VCaP (cell line): ENCODE data around the gene NDUFC1.

Experiments used
- H3K27ac ChIP-seq: fragments of 450-650 bp; 2 replicates; pipeline ENCODE4 v1.5.1; 2017
- CTCF ChIP-seq: fragments of 450-650 bp; conservative IDR thresholded peaks from 2 replicates; pipeline ENCODE4 v1.5.1; 2017; ENCODE audit warnings: mild to moderate bottlenecking, moderate library complexity

Gene NDUFC1

DNA sequence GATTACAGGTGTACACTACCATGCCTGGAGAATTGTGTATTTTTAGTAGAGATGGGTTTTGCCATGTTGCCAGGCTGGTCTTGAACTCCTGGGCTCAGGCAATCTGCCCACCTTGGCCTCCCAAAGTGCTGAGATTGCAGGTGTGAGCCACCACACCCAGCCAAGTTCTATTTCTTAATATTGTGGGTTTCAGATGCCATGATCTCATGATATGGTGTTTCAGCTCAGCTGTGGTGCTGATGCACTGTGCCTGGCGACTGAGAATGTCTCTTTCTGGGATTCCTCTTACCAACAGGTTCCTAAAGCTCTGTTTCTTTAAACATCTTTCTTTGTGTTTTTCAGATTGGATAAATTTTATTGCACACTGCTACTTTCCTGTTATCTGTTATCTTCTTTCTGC, 17.3 kb upstream of the NDUFC1 start:
- TF ChIP-seq CTCF: no peak
- no peak overlapping the region for H3K27ac ChIP-seq

GRCh38 chr4:139317635-139318034, 15.4 kb upstream of the NDUFC1 start:
- no peak for TF ChIP-seq CTCF
- no peak overlapping the region for H3K27ac ChIP-seq

DNA sequence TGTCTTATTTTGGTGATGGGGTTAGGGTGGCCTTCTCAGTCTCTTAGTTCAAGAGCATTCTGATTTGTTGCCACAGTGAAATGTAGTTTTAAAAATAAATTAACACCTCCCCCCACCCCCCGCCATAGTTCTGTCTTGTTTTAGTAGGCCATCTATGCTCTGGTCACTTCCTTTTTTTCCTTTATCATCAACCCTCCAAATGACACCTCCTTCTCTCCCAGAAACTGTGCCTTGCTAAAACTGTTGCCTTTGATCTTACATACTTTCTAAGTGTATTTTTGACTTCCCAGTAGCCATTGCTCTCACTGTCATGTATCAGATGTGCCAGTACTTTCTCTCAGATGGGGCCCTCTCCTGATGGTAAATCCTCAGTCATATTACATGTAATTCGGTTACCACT, 14.5 kb upstream of the NDUFC1 start:
- peak overlapping the region; percentile 29 for H3K27ac ChIP-seq
- no peak for TF ChIP-seq CTCF

DNA sequence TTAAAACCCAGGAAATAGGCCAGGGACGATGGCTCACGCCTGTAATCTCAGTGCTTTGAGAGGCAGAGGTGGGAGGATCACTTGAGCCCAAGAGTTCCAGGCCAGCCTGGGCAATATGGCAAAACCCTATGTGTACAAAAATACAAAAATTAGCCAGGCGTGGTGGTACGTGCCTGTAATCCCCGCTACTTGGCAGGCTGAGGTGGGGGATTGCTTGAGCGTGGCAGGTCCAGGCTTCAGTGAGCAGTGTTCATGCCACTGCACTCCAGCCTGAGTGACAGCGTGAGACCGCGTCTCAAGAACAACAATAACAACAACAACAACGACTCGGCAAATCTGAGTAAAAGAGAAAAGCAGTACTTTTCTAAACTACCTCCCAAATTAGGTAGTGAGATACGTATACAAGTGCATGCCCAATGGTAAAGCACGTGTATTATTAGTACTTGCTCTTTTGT, 13.0 kb upstream of the NDUFC1 start:
- TF ChIP-seq CTCF: no peak
- peak overlapping the region; percentile 29; the same call in 1 of the 2 replicates for H3K27ac ChIP-seq

DNA sequence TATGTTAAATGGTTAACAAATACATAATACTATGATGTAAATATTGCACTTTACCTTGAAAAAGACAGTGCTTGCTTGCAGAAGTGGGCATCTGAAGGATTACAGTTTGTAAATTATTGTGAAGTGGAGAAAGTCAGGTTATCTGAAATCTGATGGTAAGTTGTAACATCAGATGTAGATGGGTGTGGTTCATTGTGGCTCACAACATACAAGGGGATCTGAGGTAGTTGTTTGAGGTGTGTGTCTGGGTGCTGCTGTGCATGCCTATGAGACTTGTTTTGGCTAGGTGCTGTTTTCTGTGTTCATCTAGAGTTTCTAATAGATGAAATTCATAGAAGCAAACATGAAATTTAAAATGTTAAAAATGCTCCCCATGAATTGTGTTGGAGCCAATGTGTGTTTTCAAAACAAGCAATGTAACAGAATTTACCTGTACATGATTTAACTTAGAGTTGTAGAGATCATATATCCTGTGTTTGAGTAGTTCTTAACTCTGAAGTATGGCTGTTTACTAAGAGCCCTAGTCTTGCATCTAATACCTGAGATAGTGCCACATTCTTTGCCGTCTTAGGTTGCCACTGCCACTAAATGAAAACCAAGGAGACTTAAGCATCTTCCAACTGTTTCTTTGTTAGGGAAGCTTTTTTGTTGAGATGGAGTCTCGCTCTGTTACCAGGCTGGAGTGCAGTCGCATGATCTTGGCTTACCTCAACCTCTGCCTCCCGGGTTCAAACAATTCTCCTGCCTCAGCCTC, 11.9 kb upstream of the NDUFC1 start:
- no peak for TF ChIP-seq CTCF
- peak overlapping the region; percentile 50 for H3K27ac ChIP-seq

DNA sequence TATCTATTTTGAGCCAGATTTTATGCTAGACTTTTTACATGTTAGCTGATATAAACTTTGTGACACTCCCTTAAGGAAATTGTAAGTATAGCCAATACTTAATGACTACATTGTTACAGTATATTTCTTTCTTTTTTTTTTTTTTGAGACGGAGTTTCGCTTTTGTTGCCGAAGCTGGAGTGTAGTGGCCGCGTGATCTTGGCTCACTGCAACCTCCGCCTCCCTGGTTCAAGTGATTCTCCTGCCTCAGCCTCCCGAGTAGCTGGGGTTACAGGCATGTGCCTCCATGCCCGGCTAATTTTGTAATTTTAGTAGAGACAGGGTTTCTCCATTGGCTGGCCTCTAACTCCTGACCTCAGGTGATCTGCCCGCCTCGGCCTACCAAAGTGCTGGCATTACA, 11.1 kb upstream of the NDUFC1 start:
- peak overlapping the region; percentile 50 for H3K27ac ChIP-seq

DNA sequence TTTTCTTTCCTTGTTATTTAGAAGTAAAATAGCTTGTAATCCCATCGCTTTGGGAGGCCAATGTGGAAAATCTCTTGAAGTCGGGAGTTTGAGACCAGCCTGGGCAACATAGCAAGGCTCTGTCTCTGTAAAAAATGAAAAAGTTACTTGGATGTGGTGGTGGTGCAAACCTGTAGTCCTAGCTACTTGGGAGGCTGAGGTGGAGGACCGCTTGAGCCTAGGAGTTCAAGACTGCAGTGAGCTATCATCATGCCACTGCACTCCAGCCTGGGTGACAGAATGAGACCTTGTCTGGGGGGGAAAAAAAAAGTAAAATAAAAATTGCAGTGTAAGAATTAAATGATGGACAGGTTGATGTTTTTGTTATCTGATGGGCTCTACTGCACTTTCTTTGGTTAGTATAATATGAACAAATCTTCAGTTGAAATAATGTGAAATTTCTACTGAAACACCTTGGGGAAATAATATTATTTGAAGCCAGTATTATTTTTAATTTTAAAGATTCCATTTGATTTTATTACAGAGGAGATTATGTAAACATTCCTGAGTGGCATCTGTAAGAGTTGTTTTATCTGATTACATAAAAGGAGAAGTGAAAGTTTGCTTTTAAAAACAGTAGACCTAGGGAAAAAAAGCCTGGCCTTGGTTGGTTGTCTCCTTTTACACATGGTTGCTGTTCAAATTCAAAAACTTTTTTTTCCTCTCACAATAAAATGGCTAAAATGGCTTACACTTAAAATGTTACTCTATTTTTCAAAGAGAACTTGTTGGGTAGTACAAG, 10.5 kb upstream of the NDUFC1 start:
- TF ChIP-seq CTCF: no peak
- H3K27ac ChIP-seq: peak overlapping the region; percentile 50

DNA sequence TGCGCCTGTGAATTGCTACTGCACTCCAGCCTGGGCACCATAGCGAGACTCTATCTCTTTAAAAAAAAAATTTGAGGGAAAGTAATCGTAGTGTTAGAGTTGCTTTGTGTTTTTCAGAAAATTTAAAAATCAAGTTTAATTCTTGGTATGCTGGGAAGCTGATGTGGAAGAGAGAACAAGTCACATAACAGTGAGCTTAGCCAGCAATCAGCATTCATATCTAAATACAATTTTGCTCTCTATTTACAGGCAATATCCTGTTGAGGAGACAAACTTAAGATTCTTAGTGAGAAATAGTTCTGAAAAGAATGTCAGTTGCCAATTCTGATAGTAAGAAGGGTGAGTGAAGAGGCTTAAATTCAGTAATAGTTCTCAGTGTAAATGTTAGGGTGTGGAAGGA, 9.6 kb upstream of the NDUFC1 start:
- no peak for TF ChIP-seq CTCF
- H3K27ac ChIP-seq: peak overlapping the region; percentile 50
